RWPE1 (cell line): ENCODE data around the gene PRR29.

Experiments
- CTCF ChIA-PET: fragments of 350-600 bp; sonication (Branson Sonifier 250); formaldehyde crosslinking; extraction: SDS; loops from one replicate; lab custom pipeline; 2021; lab: Yijun Ruan, JAX
- POLR2A ChIA-PET: fragments of 400-600 bp; formaldehyde crosslinking; extraction: SDS; loops from one replicate; lab custom pipeline; 2020; ENCODE audit warnings: antibody characterized with exemption; ENCODE audit not compliant: low non-redundant PET; lab: Yijun Ruan, JAX
- DNase-seq: peaks from one replicate; pipeline ENCODE4 v3.0.0; 2012; ENCODE audit warnings: low spot score
- H3K27ac ChIP-seq: fragments of 450-650 bp; 2 replicates; pipeline ENCODE4 v1.5.1; 2017
- CTCF ChIP-seq: fragments of 450-650 bp; conservative IDR thresholded peaks from 2 replicates; pipeline ENCODE4 v1.5.1; 2017; ENCODE audit warnings: low read depth, mild to moderate bottlenecking

PRR29 gene

GRCh38 chr17:64008346-64008745, 10.2 kb downstream of the PRR29 start:
- DNase-seq: no peak
- no peak overlapping the region for H3K27ac ChIP-seq
- ChIA-PET CTCF (no interaction called here), POLR2A (no interaction called here)
- TF ChIP-seq CTCF: no peak

GRCh38 chr17:64008830-64009229, 10.7 kb downstream of the PRR29 start:
- ChIA-PET CTCF (no interaction called here), POLR2A (no interaction called here)
- no peak for TF ChIP-seq CTCF
- no peak for DNase-seq
- H3K27ac ChIP-seq: no peak overlapping the region

DNA sequence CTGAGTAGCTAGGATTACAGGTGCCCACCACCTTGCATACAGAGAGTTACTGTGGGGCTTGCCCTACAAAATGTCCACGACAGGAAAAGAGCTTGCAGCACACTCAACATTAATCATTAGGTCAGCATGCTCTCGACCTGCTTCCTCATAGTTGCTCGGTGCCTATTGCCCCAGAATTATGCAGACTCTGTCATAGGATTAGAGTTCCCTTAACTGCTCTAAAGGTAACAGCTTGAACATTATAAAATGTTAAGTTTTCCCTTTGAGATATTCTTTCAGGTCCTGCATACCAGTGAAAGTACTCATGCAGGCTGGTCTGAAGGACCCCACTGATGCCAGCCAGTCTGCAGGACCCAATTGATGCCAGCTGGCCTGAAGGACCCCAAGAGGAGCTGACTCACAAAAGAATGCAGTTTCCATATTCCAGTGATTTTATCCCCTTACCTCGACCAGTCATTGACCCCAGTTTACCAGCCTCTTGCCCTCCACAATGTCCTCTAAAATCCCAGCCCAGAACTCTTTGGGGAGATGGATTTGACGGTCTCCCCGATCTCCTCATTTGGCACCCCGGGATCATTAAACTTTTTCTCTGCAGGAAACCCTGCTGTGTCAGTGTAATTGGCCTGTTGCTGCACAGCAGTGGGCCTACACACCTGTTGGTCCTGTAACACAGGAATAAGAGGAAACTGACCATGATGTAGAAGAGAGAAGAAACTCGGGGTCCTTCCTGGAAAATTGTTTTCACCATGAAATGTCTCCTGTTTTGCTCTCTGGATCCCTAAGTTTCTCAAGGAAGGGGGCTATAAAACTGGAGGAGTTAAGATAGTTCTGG, 11.6 kb downstream of the PRR29 start:
- no peak for TF ChIP-seq CTCF
- ChIA-PET POLR2A (interaction anchor here (0.6 kb wide), 1 partner anchor 135 kb away, joined by 3 read pairs; no protein-coding TSS in a partner anchor), CTCF (interaction anchor here (0.6 kb wide), 1 partner anchor 251 kb away, joined by 4 read pairs; no protein-coding TSS in a partner anchor)
- no peak for DNase-seq
- H3K27ac ChIP-seq: no peak overlapping the region

DNA sequence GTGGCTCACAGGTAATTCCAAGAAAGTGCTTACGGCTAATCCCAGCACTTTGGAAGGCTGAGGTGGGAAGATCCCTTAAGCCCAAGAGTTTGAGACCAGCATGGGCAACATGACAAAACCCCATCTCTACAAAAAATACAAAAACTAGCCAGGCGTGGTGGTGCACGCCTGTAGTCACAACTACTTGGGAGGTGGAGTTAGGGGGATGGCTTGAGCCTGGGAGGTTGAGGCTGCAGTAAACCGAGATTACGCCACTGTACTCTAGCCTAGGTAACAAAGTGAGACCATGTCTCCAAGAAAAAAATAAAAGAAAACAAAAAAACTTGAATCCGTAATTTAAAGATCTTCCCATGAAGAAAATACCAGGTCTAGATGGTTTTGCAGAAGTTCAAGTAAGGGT, 17.3 kb downstream of the PRR29 start:
- ChIA-PET POLR2A (no interaction called here), CTCF (no interaction called here)
- no peak for DNase-seq
- no peak for TF ChIP-seq CTCF
- no peak overlapping the region for H3K27ac ChIP-seq

DNA sequence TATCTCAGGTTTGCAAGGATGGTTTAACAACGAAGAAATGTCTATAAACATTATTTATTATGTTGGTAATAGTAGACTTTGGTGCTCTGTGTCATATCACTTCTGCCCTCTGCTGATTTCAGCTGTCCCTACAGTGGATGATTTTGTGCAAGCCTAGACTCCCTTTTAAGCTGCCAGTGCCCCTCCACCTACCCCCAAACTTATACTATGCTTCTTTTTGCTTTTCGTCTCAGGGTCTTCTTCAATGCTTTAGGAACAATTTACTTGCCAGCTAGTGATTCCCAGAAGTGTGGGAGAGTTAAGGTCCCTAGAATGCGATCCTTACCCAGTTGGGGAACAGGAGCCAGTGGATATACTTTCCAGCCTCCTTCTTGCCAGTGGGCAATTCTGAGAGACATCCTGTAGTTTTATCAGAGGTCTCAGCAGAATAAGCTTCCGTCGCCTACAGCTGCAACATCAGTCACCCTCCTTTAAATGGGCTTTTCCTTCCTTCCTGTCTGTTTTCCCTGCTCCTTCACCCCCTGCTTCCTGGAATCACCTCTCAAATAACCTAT, 18.2 kb downstream of the PRR29 start:
- CTCF ChIA-PET: interaction anchor here (0.6 to 1.1 kb wide), 5 partner anchors 10 to 105 kb away, joined by 3 to 7 read pairs (median 3); no protein-coding TSS in a partner anchor
- DNase-seq: no peak
- H3K27ac ChIP-seq: no peak overlapping the region
- POLR2A ChIA-PET: no interaction called here
- TF ChIP-seq CTCF: no peak

GRCh38 chr17:64016974-64017373, 18.8 kb downstream of the PRR29 start:
- no peak for DNase-seq
- no peak for TF ChIP-seq CTCF
- CTCF ChIA-PET: interaction anchor here (0.7 to 1.1 kb wide), 4 partner anchors 9 to 118 kb away, joined by 3 to 7 read pairs (median 4); no protein-coding TSS in a partner anchor
- POLR2A ChIA-PET: no interaction called here
- no peak overlapping the region for H3K27ac ChIP-seq
